B cell (primary cell): ENCODE results near the gene BBX.

Source experiments
- EZH2 ChIP-seq: IDR thresholded peaks from 2 replicates; pipeline ENCODE4 v1.6.1; 2012; ENCODE audit warnings: borderline replicate concordance, low read depth, mild to moderate bottlenecking, moderate library complexity, low read length; ENCODE audit not compliant: insufficient read depth, poor library complexity, severe bottlenecking
- TF ChIP-seq, protein P1 (sequence below): fragments of 200-600 bp; IDR thresholded peaks from one replicate; pipeline ENCODE4 v1.8.0; 2022; ENCODE audit warnings: antibody characterized with exemption, mild to moderate bottlenecking

DNA sequence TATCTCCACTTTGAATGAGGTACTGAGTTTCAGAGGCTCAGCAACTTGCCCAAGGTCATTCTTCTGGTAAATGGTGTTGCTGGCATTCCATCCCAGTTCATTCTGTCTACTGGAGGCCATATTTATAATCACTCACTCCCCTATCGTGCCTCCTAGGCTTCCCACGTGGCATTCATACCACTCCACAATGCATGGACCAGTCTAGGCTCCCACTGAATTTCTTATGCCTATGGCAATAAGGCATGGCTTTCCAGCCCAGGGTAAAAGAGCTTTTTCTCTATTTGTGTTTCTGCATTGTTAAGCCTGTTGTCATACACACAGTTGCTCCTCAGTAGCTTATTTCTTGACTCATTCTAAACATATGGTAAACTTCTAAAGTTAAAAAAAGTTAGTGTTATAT is 19.9 kb downstream of the BBX start:
- TF ChIP-seq, protein P1, sequence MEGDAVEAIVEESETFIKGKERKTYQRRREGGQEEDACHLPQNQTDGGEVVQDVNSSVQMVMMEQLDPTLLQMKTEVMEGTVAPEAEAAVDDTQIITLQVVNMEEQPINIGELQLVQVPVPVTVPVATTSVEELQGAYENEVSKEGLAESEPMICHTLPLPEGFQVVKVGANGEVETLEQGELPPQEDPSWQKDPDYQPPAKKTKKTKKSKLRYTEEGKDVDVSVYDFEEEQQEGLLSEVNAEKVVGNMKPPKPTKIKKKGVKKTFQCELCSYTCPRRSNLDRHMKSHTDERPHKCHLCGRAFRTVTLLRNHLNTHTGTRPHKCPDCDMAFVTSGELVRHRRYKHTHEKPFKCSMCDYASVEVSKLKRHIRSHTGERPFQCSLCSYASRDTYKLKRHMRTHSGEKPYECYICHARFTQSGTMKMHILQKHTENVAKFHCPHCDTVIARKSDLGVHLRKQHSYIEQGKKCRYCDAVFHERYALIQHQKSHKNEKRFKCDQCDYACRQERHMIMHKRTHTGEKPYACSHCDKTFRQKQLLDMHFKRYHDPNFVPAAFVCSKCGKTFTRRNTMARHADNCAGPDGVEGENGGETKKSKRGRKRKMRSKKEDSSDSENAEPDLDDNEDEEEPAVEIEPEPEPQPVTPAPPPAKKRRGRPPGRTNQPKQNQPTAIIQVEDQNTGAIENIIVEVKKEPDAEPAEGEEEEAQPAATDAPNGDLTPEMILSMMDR = no peak
- no peak for TF ChIP-seq EZH2
